ENCODE results near the gene SGTB. TPM values are rescaled to one million over a fixed set of nuclear protein-coding genes. Genes with fewer than 3 reads are reported as not detected.

SGTB gene
- polyA plus RNA-seq, 1 donor (not counting 4 experiments of a cell fraction or from before 2014, with no cell fraction given): 10.4 TPM

DNA sequence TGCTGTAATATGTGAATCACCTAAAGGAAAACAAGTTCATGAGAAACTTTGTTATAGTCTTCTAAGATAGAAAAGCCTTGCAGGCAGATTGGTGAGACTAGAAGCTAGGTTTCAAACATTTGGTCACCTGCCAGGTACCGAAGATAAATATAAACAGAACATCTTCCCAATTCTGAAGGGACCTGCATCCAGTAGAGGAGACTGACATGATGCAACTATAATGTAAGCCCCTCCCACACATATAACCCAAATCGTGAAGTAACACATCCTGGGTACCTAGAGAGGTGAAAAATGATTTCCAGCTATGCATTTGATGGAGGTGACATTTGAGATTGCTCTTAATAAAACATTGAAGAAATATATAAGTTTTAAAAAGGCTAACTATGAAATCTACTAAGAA lies 67.2 kb downstream of the SGTB start:
- Histone ChIP-seq H3K79me2 (ENCODE audit: control insufficient read depth, insufficient read depth, low read length) (no peaks in the 10 kb centered on the region), H3K36me3 (ENCODE audit: control insufficient read depth in 2 of 2, extremely low read depth in 1 of 2, insufficient read depth in 2 of 2, low read length in 2 of 2) (no peaks in the 10 kb centered on the region), H3K4me1 (ENCODE audit: control insufficient read depth, extremely low read depth, insufficient read depth, low read length) (no peaks in the 10 kb centered on the region), H4K20me1 (ENCODE audit: control insufficient read depth, extremely low read depth, insufficient read depth, low read length) (no peaks in the 10 kb centered on the region), H3K27ac (ENCODE audit: control insufficient read depth, insufficient read depth, low read length) (no peak overlapping the region), H2AFZ (ENCODE audit: control insufficient read depth, low read length) (no peak overlapping the region), H3K27me3 (ENCODE audit: control insufficient read depth, extremely low read depth, insufficient read depth, low read length) (no peaks in the 10 kb centered on the region), H3K4me2 (ENCODE audit: control insufficient read depth, extremely low read depth, insufficient read depth, low read depth, low read length) (no peak overlapping the region), H3K4me3 (ENCODE audit: control insufficient read depth in 2 of 3, extremely low read depth in 1 of 3, insufficient read depth in 2 of 3, low read depth in 1 of 3, low read length in 3 of 3) (no peak overlapping the region), H3K9me1 (ENCODE audit: control insufficient read depth, extremely low read depth, insufficient read depth, low read length) (no peaks in the 10 kb centered on the region), H3K9me3 (ENCODE audit: control insufficient read depth, low read depth, low read length) (no peaks in the 10 kb centered on the region), H3K9ac (ENCODE audit: control insufficient read depth, extremely low read depth, insufficient read depth, low read length) (no peak overlapping the region)
- TF ChIP-seq, protein P1, sequence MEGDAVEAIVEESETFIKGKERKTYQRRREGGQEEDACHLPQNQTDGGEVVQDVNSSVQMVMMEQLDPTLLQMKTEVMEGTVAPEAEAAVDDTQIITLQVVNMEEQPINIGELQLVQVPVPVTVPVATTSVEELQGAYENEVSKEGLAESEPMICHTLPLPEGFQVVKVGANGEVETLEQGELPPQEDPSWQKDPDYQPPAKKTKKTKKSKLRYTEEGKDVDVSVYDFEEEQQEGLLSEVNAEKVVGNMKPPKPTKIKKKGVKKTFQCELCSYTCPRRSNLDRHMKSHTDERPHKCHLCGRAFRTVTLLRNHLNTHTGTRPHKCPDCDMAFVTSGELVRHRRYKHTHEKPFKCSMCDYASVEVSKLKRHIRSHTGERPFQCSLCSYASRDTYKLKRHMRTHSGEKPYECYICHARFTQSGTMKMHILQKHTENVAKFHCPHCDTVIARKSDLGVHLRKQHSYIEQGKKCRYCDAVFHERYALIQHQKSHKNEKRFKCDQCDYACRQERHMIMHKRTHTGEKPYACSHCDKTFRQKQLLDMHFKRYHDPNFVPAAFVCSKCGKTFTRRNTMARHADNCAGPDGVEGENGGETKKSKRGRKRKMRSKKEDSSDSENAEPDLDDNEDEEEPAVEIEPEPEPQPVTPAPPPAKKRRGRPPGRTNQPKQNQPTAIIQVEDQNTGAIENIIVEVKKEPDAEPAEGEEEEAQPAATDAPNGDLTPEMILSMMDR (optimal IDR thresholded peaks at IDR 0.05 in 1 of 3, IDR thresholded peaks at IDR 0.05 in 1 of 3, conservative IDR thresholded peaks at IDR 0.05 in 1 of 3; ENCODE audit: extremely low read depth in 1 of 3, insufficient read depth in 2 of 3, low read length in 3 of 3): no peak
- TF ChIP-seq EZH2 (IDR thresholded peaks at IDR 0.05; ENCODE audit: low read length): no peak
- FAIRE-seq (no peak), DNase-seq (ENCODE audit: low read depth, low spot score) (no peak)
- dilution Hi-C loops (cut with MboI; ENCODE audit: extremely low pct_ligation_motif_present, low sequenced_read_pairs): no loop called here

DNA sequence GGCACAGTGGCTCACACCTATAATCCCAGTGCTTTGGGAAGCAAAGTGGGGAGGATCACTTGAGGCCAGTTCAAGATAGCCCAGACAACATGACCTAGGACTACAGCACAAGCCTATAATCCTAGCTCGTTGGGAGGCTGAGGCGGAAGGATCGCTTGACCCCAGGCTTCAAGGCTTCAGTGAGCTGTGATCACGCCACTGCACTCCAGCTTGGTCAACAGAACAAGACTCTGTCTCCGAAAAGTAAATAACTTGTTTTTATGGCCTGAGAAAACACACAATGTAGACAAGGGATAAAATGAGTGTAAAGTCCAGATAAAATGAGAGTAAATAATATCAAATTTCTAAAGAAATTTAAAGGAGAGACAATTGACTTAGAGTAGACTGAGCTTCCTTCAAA lies 70.8 kb downstream of the SGTB start:
- FAIRE-seq: no peak
- H3K79me2 ChIP-seq (ENCODE audit: control insufficient read depth, insufficient read depth, low read length): no peaks in the 10 kb centered on the region
- TF ChIP-seq, protein P1 (optimal IDR thresholded peaks at IDR 0.05 in 1 of 3, IDR thresholded peaks at IDR 0.05 in 1 of 3, conservative IDR thresholded peaks at IDR 0.05 in 1 of 3; ENCODE audit: extremely low read depth in 1 of 3, insufficient read depth in 2 of 3, low read length in 3 of 3): no peak
- no peak for TF ChIP-seq EZH2 (IDR thresholded peaks at IDR 0.05; ENCODE audit: low read length)
- no peaks in the 10 kb centered on the region for H4K20me1 ChIP-seq (ENCODE audit: control insufficient read depth, extremely low read depth, insufficient read depth, low read length)
- no peak overlapping the region for H3K4me2 ChIP-seq (ENCODE audit: control insufficient read depth, extremely low read depth, insufficient read depth, low read depth, low read length)
- no peak overlapping the region for H3K4me3 ChIP-seq (ENCODE audit: control insufficient read depth in 2 of 3, extremely low read depth in 1 of 3, insufficient read depth in 2 of 3, low read depth in 1 of 3, low read length in 3 of 3)
- no peaks in the 10 kb centered on the region for H3K9me3 ChIP-seq (ENCODE audit: control insufficient read depth, low read depth, low read length)
- dilution Hi-C loops (cut with MboI; ENCODE audit: extremely low pct_ligation_motif_present, low sequenced_read_pairs): no loop called here
- DNase-seq (ENCODE audit: low read depth, low spot score): no peak
- no peak overlapping the region for H2AFZ ChIP-seq (ENCODE audit: control insufficient read depth, low read length)
- H3K4me1 ChIP-seq (ENCODE audit: control insufficient read depth, extremely low read depth, insufficient read depth, low read length): no peaks in the 10 kb centered on the region
- no peaks in the 10 kb centered on the region for H3K27me3 ChIP-seq (ENCODE audit: control insufficient read depth, extremely low read depth, insufficient read depth, low read length)
- no peak overlapping the region for H3K27ac ChIP-seq (ENCODE audit: control insufficient read depth, insufficient read depth, low read length)
- H3K9ac ChIP-seq (ENCODE audit: control insufficient read depth, extremely low read depth, insufficient read depth, low read length): no peak overlapping the region
- no peaks in the 10 kb centered on the region for H3K9me1 ChIP-seq (ENCODE audit: control insufficient read depth, extremely low read depth, insufficient read depth, low read length)
- H3K36me3 ChIP-seq (ENCODE audit: control insufficient read depth in 2 of 2, extremely low read depth in 1 of 2, insufficient read depth in 2 of 2, low read length in 2 of 2): no peaks in the 10 kb centered on the region

Measured in keratinocyte (primary cell).